Activated CD4-positive, alpha-beta memory T cell treated with anti-CD3 and anti-CD28 coated beads, Interleukin-2, amount 10 ng/mL, durations not matched to agents 7 days and 5 days (primary cell): ENCODE results near the gene OSBP2. TPM values are rescaled to one million over a fixed set of nuclear protein-coding genes. Genes with fewer than 3 reads are reported as not detected.

Source experiments
- CTCF ChIA-PET: fragments of 350-600 bp; sonication (Branson Sonifier 250); formaldehyde crosslinking; loops from one replicate; lab custom pipeline; 2021; ENCODE audit warnings: antibody characterized with exemption, inconsistent platforms; lab: Charles Lee
- POLR2A ChIA-PET: fragments of 350-600 bp; sonication (Branson Sonifier 250); formaldehyde crosslinking; loops from one replicate; lab custom pipeline; 2021; ENCODE audit warnings: antibody characterized with exemption; lab: Charles Lee
- DNase-seq: peaks from one replicate; pipeline ENCODE4 v3.0.0-alpha.2; 2020
- H3K27ac Mint-ChIP-seq: one replicate; pipeline ENCODE4 v1.8.0; 2021; ENCODE audit warnings: mild to moderate bottlenecking, mixed read lengths
- H3K27me3 Mint-ChIP-seq: one replicate; pipeline ENCODE4 v1.8.0; 2021; ENCODE audit warnings: mixed read lengths
- H3K36me3 Mint-ChIP-seq: one replicate; pipeline ENCODE4 v1.8.0; 2021; ENCODE audit warnings: low read depth, mixed read lengths
- H3K4me1 Mint-ChIP-seq: one replicate; pipeline ENCODE4 v1.8.0; 2021; ENCODE audit warnings: mixed read lengths
- H3K4me3 Mint-ChIP-seq: one replicate; pipeline ENCODE4 v1.8.0; 2021; ENCODE audit warnings: mild to moderate bottlenecking, mixed read lengths
- H3K9me3 Mint-ChIP-seq: one replicate; pipeline ENCODE4 v1.8.0; 2021; ENCODE audit warnings: mixed read lengths
- total RNA-seq, 2 experiments: library from RNA; stranded (reverse); gene quantifications; one replicate each; pipeline ENCODE4 v1.2.3, GENCODE V29; 2021

OSBP2 gene
- total RNA-seq, 2 experiments from 2014 or later: 4.8 to 5.0 TPM

DNA sequence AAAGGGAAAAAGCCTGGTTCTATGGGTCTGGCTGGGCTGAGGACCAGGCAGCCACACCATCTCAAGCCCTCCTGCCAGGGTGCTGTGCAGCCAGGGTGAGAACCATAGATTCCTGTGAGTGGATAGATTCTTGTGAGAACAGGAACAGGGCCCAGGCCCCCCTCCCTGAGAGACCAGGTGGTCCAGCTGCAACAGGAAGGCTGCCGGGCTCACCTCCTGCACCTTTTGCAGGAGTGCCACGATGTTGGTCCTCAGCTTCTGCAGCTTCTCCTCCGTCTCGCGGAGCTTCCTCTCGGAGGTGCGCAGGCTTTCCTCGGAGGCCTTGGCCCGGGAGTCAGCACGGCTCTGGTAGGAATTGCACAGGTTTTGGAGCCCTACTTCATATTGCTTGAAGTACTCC, 233.1 kb downstream of the OSBP2 start:
- CTCF ChIA-PET: no interaction called here
- Mint-ChIP-seq H3K27me3 (no peaks in the 10 kb centered on the region), H3K4me1 (no peaks in the 10 kb centered on the region), H3K36me3 (peaks cover 54% of the 10 kb centered on the region), H3K27ac (no peak overlapping the region), H3K4me3 (no peak overlapping the region), H3K9me3 (no peaks in the 10 kb centered on the region)
- POLR2A ChIA-PET: no interaction called here
- DNase-seq: no peak

DNA sequence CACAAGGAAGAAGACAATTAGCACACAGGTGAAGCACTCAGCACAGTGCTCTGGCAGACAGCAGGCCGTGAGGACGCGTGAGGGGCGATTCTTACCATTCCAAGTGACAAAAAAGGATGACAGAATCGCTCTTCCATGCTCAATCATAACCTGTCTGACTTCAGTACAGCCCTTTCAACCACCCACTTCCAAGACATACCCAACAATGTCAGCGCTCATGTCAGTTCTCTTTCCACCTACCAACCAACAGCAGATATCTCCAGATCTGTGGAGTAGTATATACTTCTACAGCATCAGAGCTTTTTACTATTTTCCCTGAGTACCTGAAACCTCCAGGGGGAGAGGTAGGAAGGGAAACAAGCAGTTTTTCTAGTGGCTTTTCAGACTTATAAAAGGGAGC, 233.7 kb downstream of the OSBP2 start:
- H3K36me3 Mint-ChIP-seq: peaks cover 60% of the 10 kb centered on the region

DNA sequence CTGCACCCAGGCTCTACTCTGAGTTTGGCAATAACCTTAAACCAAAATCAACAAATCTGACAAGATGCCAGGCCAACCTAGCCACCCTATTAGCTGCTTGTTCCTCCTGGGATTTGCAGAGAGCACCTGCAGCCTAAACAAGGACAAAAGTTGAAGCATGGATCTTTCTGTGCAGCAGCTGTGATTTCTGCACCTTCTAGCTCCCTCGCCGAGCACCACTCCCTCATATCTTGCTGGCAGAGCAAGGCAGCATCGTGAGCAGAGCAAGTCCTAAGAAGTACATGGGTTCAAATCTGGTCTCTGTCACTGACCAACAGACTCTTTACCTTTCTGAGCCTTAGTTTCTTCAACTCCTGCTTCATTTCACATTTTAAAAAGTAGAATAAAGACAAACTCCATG, 235.6 kb downstream of the OSBP2 start:
- Mint-ChIP-seq H3K9me3 (no peaks in the 10 kb centered on the region), H3K27me3 (no peaks in the 10 kb centered on the region), H3K36me3 (peaks cover 68% of the 10 kb centered on the region), H3K4me3 (no peak overlapping the region), H3K27ac (no peak overlapping the region), H3K4me1 (no peaks in the 10 kb centered on the region)
- no peak for DNase-seq
- ChIA-PET POLR2A (interaction anchor here (0.8 to 1.5 kb wide), 3 partner anchors 8 to 169 kb away, joined by 3 to 6 read pairs (median 3); no protein-coding TSS in a partner anchor), CTCF (interaction anchor here (1.1 kb wide), 1 partner anchor 10 kb away, joined by 3 read pairs; no protein-coding TSS in a partner anchor)

More for the DNA sequence above, 233.7 kb downstream of the OSBP2 start:
- Mint-ChIP-seq H3K27ac (no peak overlapping the region), H3K4me3 (no peak overlapping the region), H3K4me1 (no peaks in the 10 kb centered on the region), H3K27me3 (no peaks in the 10 kb centered on the region), H3K9me3 (no peaks in the 10 kb centered on the region)
- DNase-seq: no peak
- CTCF ChIA-PET: no interaction called here
- POLR2A ChIA-PET: no interaction called here

DNA sequence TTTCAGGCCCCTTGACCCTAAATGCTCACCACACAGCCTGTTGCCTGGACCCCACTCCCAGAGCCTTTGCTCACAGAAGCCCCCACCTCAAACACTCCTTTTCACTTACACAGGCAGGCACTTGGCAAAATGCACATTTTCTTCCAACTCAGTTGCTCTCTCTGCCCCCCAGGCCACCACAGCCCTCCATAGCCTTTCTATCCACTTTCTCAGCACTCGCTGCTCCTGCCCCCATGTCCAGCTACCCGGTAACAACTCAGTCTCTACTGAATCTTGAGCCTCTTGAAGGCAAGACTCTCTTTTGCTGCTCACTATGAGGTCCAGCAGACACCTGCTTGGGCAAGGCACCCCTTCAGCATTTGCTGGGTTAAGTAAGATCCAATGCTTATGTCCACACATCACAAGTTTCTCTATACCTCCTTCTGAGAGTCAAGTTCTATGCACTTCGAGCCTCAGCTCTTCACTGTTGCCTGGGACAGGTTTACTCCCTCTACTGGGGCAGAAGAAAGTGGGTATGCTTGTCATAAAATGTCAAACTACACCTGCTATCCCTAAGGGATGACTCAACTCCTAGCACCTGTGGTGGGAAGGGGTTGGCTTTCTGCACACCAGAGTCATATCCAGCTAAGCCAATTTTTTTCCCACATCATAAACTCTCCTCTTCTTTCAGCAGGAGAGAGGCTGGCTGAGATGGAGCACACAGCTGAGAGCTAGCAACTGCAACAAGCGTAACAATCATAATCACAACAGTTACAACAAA, 237.0 kb downstream of the OSBP2 start:
- no peak for DNase-seq
- Mint-ChIP-seq H3K36me3 (peaks cover 77% of the 10 kb centered on the region), H3K27me3 (no peaks in the 10 kb centered on the region), H3K27ac (peak overlapping the region; percentile 4), H3K4me1 (peaks cover 4% of the 10 kb centered on the region), H3K4me3 (no peak overlapping the region), H3K9me3 (no peaks in the 10 kb centered on the region)
- ChIA-PET CTCF (interaction anchor here (1.8 kb wide), 1 partner anchor 14 kb away, joined by 5 read pairs; no protein-coding TSS in a partner anchor), POLR2A (interaction anchor here (0.6 to 1.5 kb wide), 2 partner anchors 9 to 10 kb away, joined by 3 read pairs; no protein-coding TSS in a partner anchor)

DNA sequence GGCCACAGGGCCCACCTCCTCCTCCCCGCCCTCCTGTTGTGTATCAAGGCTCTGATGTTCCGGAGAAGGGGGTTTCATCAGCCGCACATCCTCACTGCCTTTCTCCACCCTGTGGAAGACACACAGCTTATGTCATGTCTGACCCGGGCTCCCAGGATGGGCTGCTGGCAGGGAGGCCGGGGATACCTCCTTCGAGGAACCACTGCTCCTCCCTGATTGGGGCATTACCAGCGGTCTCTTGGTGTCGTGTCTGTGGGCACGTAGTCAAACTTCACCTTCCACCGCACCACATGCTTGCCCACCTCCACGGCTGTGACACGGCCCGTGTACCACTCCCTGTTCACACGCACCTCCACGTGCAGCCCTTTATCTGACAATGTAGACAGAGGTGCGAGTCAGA, 238.0 kb downstream of the OSBP2 start:
- DNase-seq: no peak
- Mint-ChIP-seq H3K4me1 (peaks cover 7% of the 10 kb centered on the region), H3K4me3 (no peak overlapping the region), H3K9me3 (no peaks in the 10 kb centered on the region), H3K36me3 (peaks cover 76% of the 10 kb centered on the region), H3K27me3 (no peaks in the 10 kb centered on the region), H3K27ac (no peak overlapping the region)
- CTCF ChIA-PET: interaction anchor here (1.8 kb wide), 1 partner anchor 13 kb away, joined by 5 read pairs; no protein-coding TSS in a partner anchor
- POLR2A ChIA-PET: no interaction called here

DNA sequence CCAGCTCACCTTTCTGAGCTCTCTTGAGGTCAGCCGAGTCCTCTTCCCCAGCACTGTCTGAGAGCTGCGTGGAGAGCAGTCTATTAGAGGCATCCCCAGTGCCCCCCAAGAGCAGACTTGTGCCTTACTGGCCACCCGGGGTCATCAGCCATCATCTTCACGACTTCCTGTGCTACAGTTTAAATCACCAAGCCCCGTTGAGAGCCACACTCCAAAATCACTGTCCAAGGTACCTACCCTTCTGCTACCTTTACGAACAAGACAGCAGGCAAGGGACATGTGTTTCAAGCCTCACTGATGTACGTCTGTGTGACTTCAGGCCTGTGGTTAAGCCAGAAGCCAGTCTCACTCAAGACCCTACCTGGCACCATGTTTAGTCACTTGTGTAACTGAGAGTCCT, 238.8 kb downstream of the OSBP2 start:
- Mint-ChIP-seq H3K36me3 (peaks cover 76% of the 10 kb centered on the region), H3K4me3 (no peak overlapping the region), H3K4me1 (peaks cover 11% of the 10 kb centered on the region), H3K27ac (no peak overlapping the region), H3K9me3 (no peaks in the 10 kb centered on the region), H3K27me3 (no peaks in the 10 kb centered on the region)
- no peak for DNase-seq
- POLR2A ChIA-PET: no interaction called here
- CTCF ChIA-PET: no interaction called here

DNA sequence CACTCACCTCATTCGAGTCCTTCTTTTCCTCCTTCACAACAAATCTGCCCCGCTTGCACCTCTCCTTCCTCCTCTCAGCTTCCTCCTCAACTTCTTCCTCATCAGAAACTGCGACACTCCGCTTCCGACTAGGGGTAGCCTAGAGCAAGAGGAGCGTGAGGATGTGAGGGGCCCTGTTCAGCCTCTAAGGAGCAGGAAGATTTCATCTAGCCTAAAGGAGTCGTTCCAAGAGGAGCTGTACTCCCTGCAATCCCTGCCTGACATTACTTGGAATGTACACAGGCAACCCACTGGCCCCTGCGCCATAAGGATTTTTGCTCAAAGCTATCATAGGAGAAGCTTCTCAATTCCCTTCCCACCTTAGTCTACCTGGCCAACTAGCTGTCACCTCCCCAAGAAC, 239.4 kb downstream of the OSBP2 start:
- H3K36me3 Mint-ChIP-seq: peaks cover 79% of the 10 kb centered on the region

DNA sequence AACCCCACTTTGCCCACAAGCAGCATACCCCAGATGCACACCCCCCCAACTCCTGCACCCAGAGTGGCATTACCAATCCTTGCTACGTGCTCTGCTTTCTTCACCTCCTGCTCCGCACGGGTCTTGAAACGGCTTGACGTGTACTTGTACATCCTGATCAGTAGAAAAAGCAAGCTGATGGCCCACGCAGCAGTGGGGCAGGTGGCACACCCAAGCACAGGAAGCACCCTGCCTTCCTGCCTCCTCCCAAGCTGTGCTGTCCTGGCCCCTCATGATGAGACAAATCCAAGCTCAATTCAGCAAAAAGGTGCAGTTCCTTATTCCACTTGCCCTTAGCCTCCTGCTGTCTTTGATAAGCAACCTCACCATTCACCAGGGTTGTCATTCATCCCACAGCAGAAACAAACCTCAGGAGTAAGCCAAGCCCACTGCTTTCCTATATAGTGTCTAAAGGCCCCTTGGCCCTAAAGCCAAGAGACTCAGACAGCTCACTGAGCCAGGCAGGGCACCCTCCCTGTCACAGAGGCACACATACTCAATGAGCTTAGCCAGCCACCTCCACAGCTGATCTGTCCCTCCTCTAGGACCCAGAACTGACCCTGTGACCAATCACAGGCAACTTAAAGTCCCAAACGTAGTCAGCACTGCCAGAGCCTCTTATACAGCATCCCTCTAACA, 246.2 kb downstream of the OSBP2 start:
- POLR2A ChIA-PET: interaction anchor here (0.8 to 4.0 kb wide), 11 partner anchors 9 to 349 kb away, joined by 3 to 45 read pairs (median 4); partner anchors contain the start of genes MORC2, RNF185 and TUG1
- CTCF ChIA-PET: interaction anchor here (0.8 to 3.6 kb wide), 5 partner anchors 18 to 306 kb away, joined by 4 to 20 read pairs (median 11); partner anchors contain the start of genes MORC2 and TUG1
- Mint-ChIP-seq H3K4me3 (peak overlapping the region; percentile 77), H3K4me1 (peaks cover 78% of the 10 kb centered on the region), H3K9me3 (no peaks in the 10 kb centered on the region), H3K27me3 (no peaks in the 10 kb centered on the region), H3K36me3 (peaks cover 84% of the 10 kb centered on the region), H3K27ac (peak overlapping the region; percentile 91)
- DNase-seq: peak; percentile 62

More for the DNA sequence above, 239.4 kb downstream of the OSBP2 start:
- Mint-ChIP-seq H3K4me3 (no peak overlapping the region), H3K27me3 (no peaks in the 10 kb centered on the region), H3K27ac (no peak overlapping the region), H3K4me1 (peaks cover 14% of the 10 kb centered on the region), H3K9me3 (no peaks in the 10 kb centered on the region)
- CTCF ChIA-PET: interaction anchor here (0.6 to 0.9 kb wide), 3 partner anchors 8 to 17 kb away, joined by 3 read pairs; no protein-coding TSS in a partner anchor
- no peak for DNase-seq
- POLR2A ChIA-PET: no interaction called here

DNA sequence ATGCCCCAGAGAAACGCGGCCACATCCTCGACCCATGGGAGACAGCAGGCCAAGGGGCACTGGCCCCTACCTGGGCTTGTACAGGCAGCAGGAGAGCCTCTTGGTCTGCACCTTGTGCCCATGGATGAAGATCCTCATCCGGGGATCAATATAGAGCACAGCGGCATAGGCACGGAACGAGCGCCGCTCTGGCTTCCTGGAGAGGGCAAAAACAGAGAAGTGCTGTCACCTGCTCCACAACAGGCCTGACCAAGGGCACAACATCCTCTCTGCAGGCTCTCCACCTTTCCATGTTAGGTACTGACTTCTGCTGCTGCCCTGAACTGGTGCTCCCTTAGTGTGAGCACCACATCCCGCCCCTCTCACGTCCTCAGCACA, 246.7 kb downstream of the OSBP2 start:
- CTCF ChIA-PET: interaction anchor here (0.8 to 3.6 kb wide), 5 partner anchors 19 to 307 kb away, joined by 4 to 20 read pairs (median 11); partner anchors contain the start of genes MORC2 and TUG1
- peaks cover 84% of the 10 kb centered on the region for H3K36me3 Mint-ChIP-seq
- peaks cover 83% of the 10 kb centered on the region for H3K4me1 Mint-ChIP-seq

DNA sequence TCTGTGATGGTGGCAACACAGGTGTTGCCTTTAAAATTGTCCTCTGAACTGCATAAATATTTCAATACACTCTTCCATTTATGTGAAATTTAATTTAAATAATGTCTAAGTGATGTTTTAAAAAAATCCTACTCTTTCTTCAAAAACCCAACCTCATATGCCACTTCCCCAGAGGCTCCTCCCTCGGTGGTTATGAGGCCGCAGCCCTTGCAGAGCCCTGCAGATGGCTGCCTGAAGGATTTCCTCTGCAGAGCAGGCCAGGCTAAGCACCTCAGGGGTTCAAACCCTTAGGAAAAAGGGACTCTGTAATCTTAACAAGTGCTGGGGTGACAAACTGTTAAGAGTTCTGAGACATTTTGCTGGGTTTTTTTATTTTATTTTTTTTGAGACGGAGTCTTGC, 248.7 kb downstream of the OSBP2 start:
- H3K4me3 Mint-ChIP-seq: peak overlapping the region; percentile 13
- no peaks in the 10 kb centered on the region for H3K27me3 Mint-ChIP-seq
- H3K27ac Mint-ChIP-seq: peak overlapping the region; percentile 75
- H3K4me1 Mint-ChIP-seq: peaks cover 79% of the 10 kb centered on the region
- ChIA-PET CTCF (interaction anchor here (2.4 kb wide), 1 partner anchor 25 kb away, joined by 7 read pairs; the partner anchor contains the start of genes MORC2 and TUG1), POLR2A (interaction anchor here (1.0 kb wide), 1 partner anchor 25 kb away, joined by 3 read pairs; the partner anchor contains the start of genes MORC2 and TUG1)
- H3K9me3 Mint-ChIP-seq: no peaks in the 10 kb centered on the region
- peaks cover 72% of the 10 kb centered on the region for H3K36me3 Mint-ChIP-seq
- peak; percentile 83 for DNase-seq

More for the DNA sequence above, 246.7 kb downstream of the OSBP2 start:
- Mint-ChIP-seq H3K27ac (peak overlapping the region; percentile 91), H3K4me3 (peak overlapping the region; percentile 77), H3K27me3 (no peaks in the 10 kb centered on the region), H3K9me3 (no peaks in the 10 kb centered on the region)
- DNase-seq: no peak
- POLR2A ChIA-PET: interaction anchor here (0.8 to 4.0 kb wide), 8 partner anchors 9 to 349 kb away, joined by 3 to 45 read pairs (median 4); partner anchors contain the start of genes MORC2, RNF185 and TUG1

DNA sequence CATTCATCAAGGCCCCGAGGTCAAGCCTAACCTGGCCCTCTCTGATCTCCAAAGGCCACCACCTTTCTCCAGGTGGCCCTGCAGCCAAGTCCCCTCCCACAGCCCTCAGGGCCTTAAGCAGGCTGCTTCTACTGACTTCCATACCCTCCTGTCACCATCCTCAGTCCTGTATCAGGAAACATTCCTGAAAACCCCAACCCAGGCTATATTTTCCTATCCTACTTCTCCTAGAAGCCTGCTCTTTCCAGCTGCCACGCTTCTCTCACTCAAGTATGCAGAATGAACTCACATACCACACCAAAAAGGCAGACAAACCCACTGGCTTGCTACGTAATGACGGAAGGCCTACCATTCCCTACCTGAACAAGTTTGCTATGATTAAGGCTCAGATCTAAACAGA, 250.3 kb downstream of the OSBP2 start:
- Mint-ChIP-seq H3K4me1 (peaks cover 70% of the 10 kb centered on the region), H3K27me3 (no peaks in the 10 kb centered on the region), H3K9me3 (no peaks in the 10 kb centered on the region), H3K27ac (peak overlapping the region; percentile 44), H3K36me3 (peaks cover 69% of the 10 kb centered on the region), H3K4me3 (no peak overlapping the region)
- ChIA-PET CTCF (interaction anchor here (0.6 to 3.2 kb wide), 6 partner anchors 13 to 150 kb away, joined by 3 to 27 read pairs (median 4); partner anchors contain the start of genes MORC2 and TUG1), POLR2A (interaction anchor here (2.8 kb wide), 1 partner anchor 24 kb away, joined by 26 read pairs; the partner anchor contains the start of genes MORC2 and TUG1)
- DNase-seq: no peak

DNA sequence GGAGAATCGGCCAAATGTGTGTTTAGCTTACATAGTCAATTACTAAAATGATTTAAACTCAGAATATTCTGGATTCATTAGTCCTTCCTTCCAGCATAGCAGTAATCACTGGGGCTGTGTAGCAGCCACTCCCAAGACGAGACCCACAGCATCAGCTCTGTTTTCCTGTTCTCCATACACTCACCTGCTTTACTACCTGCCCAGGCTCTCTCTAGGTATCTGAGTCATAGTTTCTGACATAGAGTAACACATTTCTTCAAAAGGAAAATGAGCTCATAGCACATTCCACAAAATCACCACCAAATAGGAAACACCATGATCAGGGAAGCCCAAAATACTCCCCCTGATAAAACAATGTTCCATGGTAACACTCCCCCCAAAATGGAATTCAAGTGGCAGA, 251.0 kb downstream of the OSBP2 start:
- Mint-ChIP-seq H3K9me3 (no peaks in the 10 kb centered on the region), H3K4me3 (no peak overlapping the region), H3K36me3 (peaks cover 69% of the 10 kb centered on the region), H3K27ac (peak overlapping the region; percentile 57), H3K27me3 (no peaks in the 10 kb centered on the region), H3K4me1 (peaks cover 63% of the 10 kb centered on the region)
- POLR2A ChIA-PET: interaction anchor here (0.8 to 2.8 kb wide), 3 partner anchors 21 to 139 kb away, joined by 3 to 26 read pairs (median 4); partner anchors contain the start of genes MORC2 and TUG1
- DNase-seq: no peak
- CTCF ChIA-PET: interaction anchor here (0.6 to 3.2 kb wide), 8 partner anchors 14 to 286 kb away, joined by 3 to 27 read pairs (median 4); partner anchors contain the start of genes MORC2 and TUG1
